K562 (cell line): ENCODE measurements around the gene KCNC3. TPM values are rescaled to one million over a fixed set of nuclear protein-coding genes. Genes with fewer than 3 reads are reported as not detected.
"Not testable (repeated sequence)": the region's sequence is repeated elsewhere in the genome, so short reads cannot be mapped to it uniquely, and the experiment has no call there.

Experiments used
- ATAC-seq: fragments of 200-7000 bp; cut with Tn5 transposase; 3 replicates; pipeline ENCODE4 v1.9.1; 2020; ENCODE audit warnings: moderate library complexity
- BruUV-seq: library from RNA; stranded (reverse); fragments of 400-500 nt; replicated peaks from 2 replicates; lab custom pipeline; 2021; lab: Mats Ljungman, UMichigan
- CTCF ChIA-PET: fragments of 300-600 bp; formaldehyde crosslinking; extraction: SDS; loops from one replicate; lab custom pipeline; 2021; ENCODE audit warnings: low intra/inter-chr PET ratio; lab: Yijun Ruan, JAX
- POLR2A ChIA-PET: fragments of 300-600, 350-650 bp; sonication (Branson Sonifier 250); formaldehyde crosslinking; extraction: SDS; loops from one replicate; lab custom pipeline; 2021; ENCODE audit warnings: antibody characterized with exemption, inconsistent platforms; lab: Yijun Ruan, JAX
- DNase-seq, 4 experiments: peaks; one replicate each; pipeline versions ENCODE4 v3.0.0 to v3.0.0-alpha.2; 2011 to 2018; ENCODE audit warnings: low spot score in 3 of 4, mixed read lengths in 3 of 4; ENCODE audit errors: extremely low read depth in 1 of 4
- FAIRE-seq: peaks from 2 replicates; lab custom pipeline; 2011; peaks lifted over from hg19 to GRCh38; lab: Jason Lieb, UNC
- H2AFZ ChIP-seq: 2 replicates; pipeline ENCODE4 v1.6.0; 2011; ENCODE audit warnings: low read depth, low read length, control low read depth, inconsistent platforms
- H3K27ac ChIP-seq: fragments of 200-600 bp; 3 replicates; pipeline ENCODE4 v1.8.0; 2011; ENCODE audit warnings: low read depth, mild to moderate bottlenecking, control low read depth, inconsistent platforms, low read length, moderate library complexity, mixed read lengths; ENCODE audit errors: extremely low read depth
- H3K27me3 ChIP-seq, 2 experiments: fragments of 300-600 bp in 1 of 2; 2 replicates in 1 of 2; 3 replicates in 1 of 2; pipeline versions ENCODE4 v1.6.0 to v1.8.0; 2011; ENCODE audit warnings: inconsistent platforms in 2 of 2, low read length in 2 of 2, mild to moderate bottlenecking in 1 of 2, mixed read lengths in 1 of 2, moderate library complexity in 1 of 2; ENCODE audit not compliant: control insufficient read depth in 2 of 2, insufficient read depth in 2 of 2
- H3K36me3 ChIP-seq: fragments of 300-600 bp; 3 replicates; pipeline ENCODE4 v1.8.0; 2011; ENCODE audit warnings: mild to moderate bottlenecking, low read length, inconsistent platforms; ENCODE audit not compliant: control insufficient read depth, insufficient read depth
- H3K4me1 ChIP-seq, 2 experiments: fragments of 200-600 bp in 1 of 2; replicated peaks in 1 of 2; 2 replicates in 1 of 2; 3 replicates in 1 of 2; pipeline versions ENCODE4 v1.5.1 to v1.8.0; 2011; ENCODE audit warnings: inconsistent platforms in 2 of 2, low read length in 2 of 2, mild to moderate bottlenecking in 1 of 2, mixed read lengths in 1 of 2, moderate library complexity in 1 of 2; ENCODE audit not compliant: control insufficient read depth in 2 of 2, insufficient read depth in 2 of 2
- H3K4me2 ChIP-seq: 2 replicates; pipeline ENCODE4 v1.6.1; 2011; ENCODE audit warnings: low read length, control low read depth, inconsistent platforms, mixed read lengths; ENCODE audit not compliant: insufficient read depth
- H3K4me3 ChIP-seq: fragments of 200-600 bp; sonication (generic), shearing (Covaris generic); 2 replicates; pipeline ENCODE4 v1.5.1; 2016; ENCODE audit warnings: control low read depth, inconsistent platforms
- H3K79me2 ChIP-seq: fragments of 200-600 bp; 3 replicates; pipeline ENCODE4 v1.8.0; 2011; ENCODE audit warnings: low read length, inconsistent platforms; ENCODE audit not compliant: control insufficient read depth, insufficient read depth
- H3K9ac ChIP-seq, 2 experiments: 2 replicates each; pipeline versions ENCODE4 v1.6.0 to v1.6.1; 2011; ENCODE audit warnings: low read depth in 2 of 2, low read length in 2 of 2, control low read depth in 1 of 2, inconsistent platforms in 1 of 2, mild to moderate bottlenecking in 1 of 2, mixed read lengths in 1 of 2; ENCODE audit not compliant: insufficient read depth in 1 of 2
- H3K9me1 ChIP-seq: one replicate; pipeline ENCODE4 v1.6.0; 2011; ENCODE audit warnings: inconsistent platforms, mild to moderate bottlenecking, low read length, moderate library complexity; ENCODE audit not compliant: control insufficient read depth, insufficient read depth
- H3K9me3 ChIP-seq: replicated peaks from 2 replicates; pipeline ENCODE4 v1.5.1; 2011; ENCODE audit warnings: low read depth, low read length, inconsistent platforms; ENCODE audit not compliant: control insufficient read depth, insufficient read depth
- H4K20me1 ChIP-seq: replicated peaks from 2 replicates; pipeline ENCODE4 v1.6.1; 2011; ENCODE audit warnings: low read length, inconsistent platforms, mixed read lengths; ENCODE audit not compliant: control insufficient read depth, insufficient read depth
- CEBPB ChIP-seq: fragments of 450-650 bp; IDR thresholded peaks from 2 replicates; pipeline ENCODE4 v1.6.1; 2016; ENCODE audit warnings: missing genetic modification characterization, missing compliant biosample characterization
- L3MBTL2 ChIP-seq: fragments of 450-650 bp; IDR thresholded peaks from 2 replicates; pipeline ENCODE4 v1.6.1; 2016; ENCODE audit warnings: mild to moderate bottlenecking, moderate library complexity
- PTRF ChIP-seq: fragments of 450-650 bp; IDR thresholded peaks from 2 replicates; pipeline ENCODE4 v1.6.1; 2016; ENCODE audit warnings: mild to moderate bottlenecking, missing genetic modification characterization, missing compliant biosample characterization
- ZNF507 ChIP-seq: conservative IDR thresholded peaks from 2 replicates; pipeline ENCODE4 v1.6.1; 2017; ENCODE audit warnings: missing genetic modification characterization, missing compliant biosample characterization
- WGBS: fragments of 100-300 bp; shearing (Covaris generic); methylation state at CpG from one replicate; pipeline ENCODE4 v1.1.6; 2016; ENCODE audit warnings: low coverage, mixed read lengths; ENCODE audit not compliant: insufficient coverage; ENCODE audit errors: missing lambda C conversion rate; 5-methylcytosine and 5-hydroxymethylcytosine counted together
- in situ Hi-C: fragments of 300-500 bp; cut with MboI; formaldehyde crosslinking; loops from 4 replicates; pipeline ENCODE4 v1.15.0; 2018; ENCODE audit warnings: inconsistent platforms, mixed read lengths
- intact Hi-C: fragments of 100-400 bp; cut with micrococcal nuclease; formaldehyde crosslinking; loops from 2 replicates; pipeline ENCODE4 v1.14.2; 2022
- polyA plus RNA-seq, 8 experiments: library from polyadenylated mRNA; depleted of rRNA in 4 of 8; stranded (reverse) in 5 of 8; unstranded in 3 of 8; fragments of >200 nt; fragmentation: Nextera tagmentation in 2 of 8; fragmentation: Illumina TruSeq in 1 of 8; extraction: Ambion mirVana in 2 of 8; extraction: Trizol in 1 of 8; gene quantifications; 2 replicates each; pipeline versions ENCODE4 v1.2.1 to v1.2.3, GENCODE V29; 2011 to 2014; ENCODE audit warnings: inconsistent platforms in 1 of 8, missing spikeins in 1 of 8
- total RNA-seq, 7 experiments: library from RNA; depleted of rRNA in 6 of 7; stranded (reverse); fragments of >200 nt in 6 of 7; fragmentation: Illumina TruSeq in 2 of 7; extraction: Trizol in 2 of 7; gene quantifications; 2 replicates each; pipeline versions ENCODE4 v1.2.1 to v1.2.3, GENCODE V29; 2011 to 2021; ENCODE audit warnings: low replicate concordance in 1 of 7

The KCNC3 gene
- total and polyA plus RNA-seq, 9 of the 15 experiments (the other 6 are each of a cell fraction or from before 2014, with no cell fraction given): 0.03 to 26.2 (median 2.0) TPM

- WGBS: 59% methylated on average over 8 of the region's 8 CpGs
- H3K27me3 ChIP-seq, FAIRE-seq, CTCF ChIA-PET, in situ Hi-C loops, H3K4me3 ChIP-seq, H4K20me1 ChIP-seq, BruUV-seq: not testable (repeated sequence)
- H3K4me1 ChIP-seq: peaks cover 8 to 10% of the 10 kb centered on the region in 2 experiments; a peak in 3 of 5 replicates
- TF ChIP-seq CEBPB: peak; percentile 43; the same call in 1 of the 2 replicates
- TF ChIP-seq, all 486 proteins: peak for 1; not testable (repeated sequence) for 485
- H3K9me3 ChIP-seq, ATAC-seq, H3K9me1 ChIP-seq, DNase-seq, H3K4me2 ChIP-seq, H3K9ac ChIP-seq, H3K27ac ChIP-seq, H3K36me3 ChIP-seq, H2AFZ ChIP-seq, H3K79me2 ChIP-seq: not testable (repeated sequence)
- intact Hi-C loops: loop anchor here (5.0 kb wide), 1 partner anchor 85 kb away; no protein-coding TSS in a partner anchor
- POLR2A ChIA-PET: interaction anchor here (0.7 to 1.1 kb wide), 3 partner anchors 10 to 28 kb away, joined by 3 to 4 read pairs (median 3); partner anchors contain the start of gene KCNC3
Observed at GRCh38 chr19:50347089-50347581, 18.0 kb upstream of the KCNC3 start.

- no peak overlapping the region for H2AFZ ChIP-seq
- no TSS peak for BruUV-seq
- H3K27me3 ChIP-seq: no peaks in the 10 kb centered on the region
- no peak overlapping the region for H3K4me2 ChIP-seq
- H4K20me1 ChIP-seq: no peaks in the 10 kb centered on the region
- no peak overlapping the region for H3K4me3 ChIP-seq
- TF ChIP-seq L3MBTL2: peak; percentile 50; the same call in 1 of the 2 replicates
- no peak for TF ChIP-seq PTRF (tag)
- TF ChIP-seq ZNF507 (tag): peak; percentile 76; the same call in 1 of the 2 replicates
- 36% methylated on average over 8 of the region's 8 CpGs for WGBS
- ChIA-PET CTCF (no interaction called here), POLR2A (interaction anchor here (1.0 kb wide), 2 partner anchors 8 to 9 kb away, joined by 6 read pairs; no protein-coding TSS in a partner anchor)
- H3K36me3 ChIP-seq: no peaks in the 10 kb centered on the region; the same call in 2 of the 3 replicates
- in situ Hi-C loops (no loop called here), intact Hi-C loops (loop anchor here (5.0 kb wide), 1 partner anchor 82 kb away; no protein-coding TSS in a partner anchor)
- H3K9ac ChIP-seq: no peak overlapping the region
- FAIRE-seq (no peak), DNase-seq (no peak), ATAC-seq (no peak)
- H3K79me2 ChIP-seq: no peaks in the 10 kb centered on the region
- H3K4me1 ChIP-seq: peaks cover 0 to 2% of the 10 kb centered on the region in 2 experiments; a peak in 1 of 5 replicates
- no peaks in the 10 kb centered on the region; the same call in 1 of the 2 replicates for H3K9me3 ChIP-seq
- no peak overlapping the region for H3K27ac ChIP-seq
- H3K9me1 ChIP-seq: no peaks in the 10 kb centered on the region
Observed at GRCh38 chr19:50344661-50345318, 15.6 kb upstream of the KCNC3 start.
